Skin of body (tissue), 2 donors: Measurements from ENCODE around the gene MYO1E. TPM values are rescaled to one million over a fixed set of nuclear protein-coding genes. Genes with fewer than 3 reads are reported as not detected.

Experiments used
- DNase-seq: peaks from one replicate; lab custom pipeline; 2025; lab: John Stamatoyannopoulos, UW
- total RNA-seq: library from RNA; depleted of rRNA; stranded (reverse); fragments of >200 nt; gene quantifications from one replicate; pipeline ENCODE4 v1.2.3, GENCODE V29; 2014

MYO1E gene
- total RNA-seq, 1 donor from 2014 or later = 58.8 TPM

- no peak for DNase-seq
Observed at GRCh38 chr15:59268168-59268851, 104.4 kb downstream of the MYO1E start.

- DNase-seq = no peak
Observed at GRCh38 chr15:59266028-59266427, 106.6 kb downstream of the MYO1E start.

GRCh38 chr15:59262316-59262715, 110.4 kb downstream of the MYO1E start:
- no peak for DNase-seq

GRCh38 chr15:59260090-59260489, 112.6 kb downstream of the MYO1E start:
- no peak for DNase-seq

- DNase-seq = no peak
Observed at GRCh38 chr15:59259137-59259943, 113.3 kb downstream of the MYO1E start.

GRCh38 chr15:59258317-59258716, 114.4 kb downstream of the MYO1E start:
- DNase-seq = no peak

DNA sequence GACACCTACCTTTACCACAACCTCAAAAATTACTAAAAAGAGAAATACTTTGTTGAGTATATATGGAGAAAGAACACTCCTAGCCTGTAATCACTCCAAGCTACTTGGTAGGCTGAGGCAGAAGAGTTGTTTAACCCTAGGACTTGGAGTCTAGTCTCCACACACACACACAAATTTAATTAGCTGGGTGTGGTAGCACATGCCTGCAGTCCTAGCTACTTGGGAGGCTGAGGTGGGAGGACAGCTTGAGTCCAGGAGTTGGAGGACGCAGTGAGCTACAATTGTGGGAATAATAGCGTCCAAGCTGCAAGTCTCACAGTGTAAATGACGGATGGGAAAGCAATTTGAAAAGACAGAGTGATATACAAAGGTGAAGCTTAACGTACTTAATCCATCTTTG, 115.5 kb downstream of the MYO1E start:
- DNase-seq = no peak

GRCh38 chr15:59256482-59256881, 116.2 kb downstream of the MYO1E start:
- DNase-seq = no peak

GRCh38 chr15:59255680-59256336, 116.9 kb downstream of the MYO1E start:
- no peak for DNase-seq

DNA sequence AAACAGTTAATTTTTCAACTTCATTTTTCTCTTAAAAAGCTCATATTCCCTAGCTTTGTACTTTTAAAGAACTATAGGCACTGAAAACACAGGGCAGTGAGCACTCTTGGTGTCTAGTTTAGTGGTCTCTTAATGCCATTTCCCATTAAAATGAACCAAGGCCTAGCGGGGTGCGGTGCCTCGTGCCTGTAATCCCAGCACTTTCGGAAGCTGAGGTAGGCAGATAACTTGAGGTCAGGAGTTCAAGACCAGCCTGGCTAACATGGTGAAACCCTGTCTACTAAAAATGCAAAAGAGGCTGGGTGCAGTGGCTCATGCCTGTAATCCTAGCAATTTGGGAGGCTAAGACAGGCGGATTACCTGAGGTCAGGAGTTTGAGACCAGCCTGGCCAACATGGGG, 120.5 kb downstream of the MYO1E start:
- no peak for DNase-seq

DNA sequence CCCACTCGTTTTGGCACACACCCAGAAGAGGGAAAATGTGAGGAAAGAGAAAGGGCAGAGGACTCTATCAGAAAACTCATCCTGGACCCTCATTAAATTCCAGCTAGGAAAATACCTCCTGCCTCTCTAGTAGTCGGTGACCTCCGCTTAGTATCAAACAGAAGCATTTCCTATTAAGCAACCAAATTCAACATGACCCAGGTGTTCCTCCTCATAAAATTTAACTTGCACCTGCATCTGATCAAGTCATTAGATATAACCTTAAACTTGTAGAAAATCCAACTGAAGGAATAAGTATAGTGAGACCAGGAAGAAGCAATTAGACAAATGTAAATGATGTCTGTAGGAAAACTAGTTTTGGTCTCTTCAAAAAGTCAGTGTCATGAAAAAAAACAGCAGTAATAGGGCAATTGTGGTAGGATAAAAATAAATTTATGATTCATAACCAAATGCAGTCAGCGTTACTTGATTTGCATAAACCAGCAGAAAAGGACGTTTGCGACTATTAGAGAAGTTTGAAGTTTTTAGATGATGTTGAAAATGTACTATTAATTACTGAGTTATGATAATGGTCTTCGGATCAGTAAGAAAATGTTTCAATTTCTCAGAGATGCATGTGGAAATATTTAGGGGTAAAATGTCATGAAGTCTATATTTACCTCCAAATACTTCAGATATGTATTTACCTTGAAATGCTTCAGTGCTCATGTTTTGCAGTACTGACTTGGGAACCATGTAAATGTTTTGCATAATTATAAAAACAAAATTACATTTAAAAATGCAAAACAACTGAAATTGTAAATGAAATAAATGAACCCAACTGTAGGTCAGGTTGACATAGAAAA, 121.4 kb downstream of the MYO1E start:
- no peak for DNase-seq

- DNase-seq = no peak
Observed at GRCh38 chr15:59250249-59250648, 122.4 kb downstream of the MYO1E start.

DNA sequence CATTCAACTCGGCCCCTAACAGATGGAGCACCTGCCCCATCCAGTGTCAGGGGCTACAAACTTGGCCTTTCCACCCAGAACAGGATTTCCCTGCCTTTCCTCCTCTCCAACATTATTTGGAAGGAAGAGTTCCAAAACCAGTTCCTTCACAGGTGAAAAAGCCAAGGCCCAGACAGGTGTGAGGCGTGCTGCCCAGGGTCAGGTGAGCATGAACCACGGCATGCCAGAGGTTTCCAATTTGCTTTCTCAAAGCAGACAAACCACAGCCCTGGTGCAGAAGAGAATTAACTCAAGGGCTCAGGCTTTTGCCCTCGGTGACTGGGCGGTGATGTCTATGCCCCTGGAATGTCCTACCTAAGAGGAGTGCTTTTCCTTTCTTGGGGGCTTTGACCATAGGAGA, 122.9 kb downstream of the MYO1E start:
- no peak for DNase-seq

DNA sequence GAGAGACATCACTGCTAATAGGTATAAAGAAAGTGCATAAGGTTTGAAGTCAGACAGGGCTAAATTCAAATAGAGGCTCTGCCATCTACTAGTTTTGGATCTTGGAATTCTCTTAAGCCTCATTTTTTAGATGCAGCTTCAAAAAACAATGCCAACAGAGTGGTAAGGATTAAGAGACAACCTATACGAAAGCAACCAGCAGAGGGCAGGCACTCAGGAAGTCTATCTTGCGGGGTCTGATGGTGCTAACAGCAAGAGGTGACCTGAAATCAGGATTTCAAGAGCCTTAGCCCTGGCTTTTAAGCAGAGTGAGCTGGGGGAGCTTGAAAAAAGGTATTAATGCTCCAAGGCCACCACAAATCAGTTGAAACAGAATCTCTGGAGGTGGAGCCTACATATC, 125.3 kb downstream of the MYO1E start:
- no peak for DNase-seq

GRCh38 chr15:59245559-59245958, 127.1 kb downstream of the MYO1E start:
- no peak for DNase-seq

- DNase-seq = no peak
Observed at GRCh38 chr15:59244337-59244736, 128.3 kb downstream of the MYO1E start.

- DNase-seq = no peak
Observed at GRCh38 chr15:59243622-59244021, 129.0 kb downstream of the MYO1E start.

GRCh38 chr15:59242649-59243048, 130.0 kb downstream of the MYO1E start:
- DNase-seq = no peak

DNA sequence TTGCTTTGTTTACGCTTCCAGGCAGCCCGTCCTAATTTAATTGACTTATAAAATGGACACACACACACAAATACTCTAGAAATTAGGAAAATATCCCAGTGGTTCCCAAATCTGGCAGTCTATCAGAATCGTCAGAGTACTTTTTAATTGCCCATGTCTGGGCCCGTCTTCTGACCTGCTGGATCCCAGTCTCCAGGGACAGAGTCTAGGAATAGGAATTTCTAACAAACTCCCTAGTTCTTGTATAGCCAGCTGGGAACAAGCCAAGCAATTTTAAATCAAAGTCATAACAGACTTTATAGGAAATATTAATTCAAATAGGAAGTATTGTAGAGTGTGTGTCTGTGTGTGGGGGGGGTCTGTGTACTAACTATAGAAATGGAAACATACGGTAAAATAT, 132.6 kb downstream of the MYO1E start:
- no peak for DNase-seq

GRCh38 chr15:59237924-59238331, 134.7 kb downstream of the MYO1E start:
- no peak for DNase-seq

GRCh38 chr15:59237119-59237855, 135.4 kb downstream of the MYO1E start:
- DNase-seq = no peak
